Natural killer cell (primary cell): Measurements from ENCODE around the gene RNF214. TPM values are rescaled to one million over a fixed set of nuclear protein-coding genes. Genes with fewer than 3 reads are reported as not detected.

Source experiments
- ATAC-seq, 3 donors: fragments of 150-1000 bp in 2 of 3; fragments of 200-7000 bp in 1 of 3; cut with Tn5 transposase; 1 replicate in 1 of 3; 2 replicates in 2 of 3; pipeline ENCODE4 v1.10.0; 2021; ENCODE audit warnings: mild to moderate bottlenecking in 2 of 3, moderate library complexity in 2 of 3
- DNase-seq, 2 donors: peaks; one replicate each; pipeline versions ENCODE4 v3.0.0 to v3.0.0-alpha.2; 2013 to 2021; ENCODE audit warnings: mixed read lengths in 1 of 2
- H3K27ac ChIP-seq: one replicate; pipeline ENCODE4 v1.5.1; 2013; ENCODE audit warnings: mild to moderate bottlenecking, low read length
- H3K27me3 ChIP-seq: one replicate; pipeline ENCODE4 v1.6.1; 2013; ENCODE audit warnings: low read length; ENCODE audit not compliant: control insufficient read depth, insufficient read depth
- H3K36me3 ChIP-seq: one replicate; pipeline ENCODE4 v1.6.1; 2013; ENCODE audit warnings: low read length; ENCODE audit not compliant: control insufficient read depth, insufficient read depth
- H3K4me1 ChIP-seq: one replicate; pipeline ENCODE4 v1.6.1; 2013; ENCODE audit warnings: low read length; ENCODE audit not compliant: control insufficient read depth, insufficient read depth
- H3K4me3 ChIP-seq: one replicate; pipeline ENCODE4 v1.5.1; 2013; ENCODE audit warnings: low read length
- H3K9me3 ChIP-seq: one replicate; pipeline ENCODE4 v1.6.1; 2013; ENCODE audit warnings: low read length; ENCODE audit not compliant: control insufficient read depth, insufficient read depth
- H3K27ac Mint-ChIP-seq, 2 donors: one replicate each; pipeline ENCODE4 v1.8.0; 2022; ENCODE audit warnings: mild to moderate bottlenecking in 2 of 2, mixed read lengths in 2 of 2, moderate library complexity in 1 of 2
- H3K27me3 Mint-ChIP-seq, 2 donors: one replicate each; pipeline ENCODE4 v1.8.0; 2022; ENCODE audit warnings: low read depth in 2 of 2, mixed read lengths in 2 of 2
- H3K36me3 Mint-ChIP-seq: one replicate; pipeline ENCODE4 v1.8.0; 2022; ENCODE audit warnings: mixed read lengths
- H3K4me1 Mint-ChIP-seq, 2 donors: one replicate each; pipeline ENCODE4 v1.8.0; 2022; ENCODE audit warnings: mixed read lengths in 2 of 2
- H3K4me3 Mint-ChIP-seq: one replicate; pipeline ENCODE4 v1.8.0; 2022; ENCODE audit warnings: mild to moderate bottlenecking, moderate library complexity, mixed read lengths
- H3K9me3 Mint-ChIP-seq, 2 donors: one replicate each; pipeline ENCODE4 v1.8.0; 2022; ENCODE audit warnings: mixed read lengths in 2 of 2
- CTCF ChIP-seq: fragments of 200-600 bp; IDR thresholded peaks from one replicate; pipeline ENCODE4 v1.8.0; 2022; ENCODE audit warnings: antibody characterized with exemption
- WGBS: methylation state at CpG from one replicate; pipeline ENCODE4 v1.1.7; 2013; ENCODE audit warnings: missing lambda C conversion rate; ENCODE audit not compliant: insufficient coverage; 5-methylcytosine and 5-hydroxymethylcytosine counted together
- intact Hi-C: fragments of 100-400 bp; cut with micrococcal nuclease; formaldehyde crosslinking; loops from one replicate; pipeline ENCODE4 v1.14.2; 2022
- total RNA-seq, 4 donors: library from RNA; stranded (reverse); fragments of 120-200 nt in 1 of 4; gene quantifications; one replicate each; pipeline versions ENCODE4 v1.2.3 to v1.2.4, GENCODE V29; 2013 to 2022

RNF214 gene
- total RNA-seq, 3 donors from 2014 or later (not counting 1 experiment from before 2014, with no cell fraction given) = 13.7 to 20.7 (median 17.3) TPM

- Histone ChIP-seq H3K27me3 (no peaks in the 10 kb centered on the region), H3K4me3 (no peak overlapping the region), H3K27ac (no peak overlapping the region), H3K9me3 (no peaks in the 10 kb centered on the region), H3K4me1 (peaks cover 37% of the 10 kb centered on the region), H3K36me3 (peaks cover 31% of the 10 kb centered on the region)
- Mint-ChIP-seq H3K9me3 (no peaks in the 10 kb centered on the region), H3K27ac (no peak overlapping the region), H3K36me3 (no peaks in the 10 kb centered on the region), H3K27me3 (no peaks in the 10 kb centered on the region), H3K4me1 (peaks cover 0 to 10% of the 10 kb centered on the region in 2 donors), H3K4me3 (no peak overlapping the region)
- TF ChIP-seq CTCF = no peak
- intact Hi-C loops = no loop called here
- DNase-seq (no peak), ATAC-seq (no peak)
- 95% methylated on average over 26 of the region's 26 CpGs for WGBS
These were observed 40.6 kb upstream of the RNF214 start for GRCh38 chr11:117191680-117192400.

- 95% methylated on average over 13 of the region's 17 CpGs for WGBS
These were observed 40.0 kb upstream of the RNF214 start for GRCh38 chr11:117192401-117192875.

GRCh38 chr11:117193130-117194020, 39.1 kb upstream of the RNF214 start:
- Histone ChIP-seq H3K36me3 (peaks cover 27% of the 10 kb centered on the region), H3K4me3 (no peak overlapping the region), H3K27me3 (no peaks in the 10 kb centered on the region), H3K4me1 (peaks cover 22% of the 10 kb centered on the region), H3K9me3 (no peaks in the 10 kb centered on the region), H3K27ac (no peak overlapping the region)
- DNase-seq = no peak
- WGBS = 97% methylated on average over 15 of the region's 15 CpGs
- Mint-ChIP-seq H3K27ac (no peak overlapping the region), H3K27me3 (no peaks in the 10 kb centered on the region), H3K4me1 (peaks cover 0 to 10% of the 10 kb centered on the region in 2 donors), H3K4me3 (no peak overlapping the region), H3K9me3 (no peaks in the 10 kb centered on the region), H3K36me3 (no peaks in the 10 kb centered on the region)
- no peak for ATAC-seq
- intact Hi-C loops = no loop called here
- TF ChIP-seq CTCF = no peak

More at GRCh38 chr11:117192401-117192875, 40.0 kb upstream of the RNF214 start:
- Histone ChIP-seq H3K4me3 (no peak overlapping the region), H3K4me1 (peaks cover 31% of the 10 kb centered on the region), H3K9me3 (no peaks in the 10 kb centered on the region), H3K27me3 (no peaks in the 10 kb centered on the region), H3K36me3 (peaks cover 31% of the 10 kb centered on the region), H3K27ac (no peak overlapping the region)
- Mint-ChIP-seq H3K36me3 (no peaks in the 10 kb centered on the region), H3K9me3 (no peaks in the 10 kb centered on the region), H3K4me3 (no peak overlapping the region), H3K4me1 (peaks cover 0 to 10% of the 10 kb centered on the region in 2 donors), H3K27ac (no peak overlapping the region), H3K27me3 (no peaks in the 10 kb centered on the region)
- TF ChIP-seq CTCF = no peak
- no peak for DNase-seq
- ATAC-seq = no peak
- intact Hi-C loops = no loop called here
